LNCAP (cell line): Measurements from ENCODE around the gene RABGGTA.

ENCODE experiments used
- CTCF ChIP-seq: fragments of 450-650 bp; IDR thresholded peaks from 2 replicates; pipeline ENCODE4 v1.5.1; 2017; ENCODE audit warnings: mild to moderate bottlenecking

Gene RABGGTA

DNA sequence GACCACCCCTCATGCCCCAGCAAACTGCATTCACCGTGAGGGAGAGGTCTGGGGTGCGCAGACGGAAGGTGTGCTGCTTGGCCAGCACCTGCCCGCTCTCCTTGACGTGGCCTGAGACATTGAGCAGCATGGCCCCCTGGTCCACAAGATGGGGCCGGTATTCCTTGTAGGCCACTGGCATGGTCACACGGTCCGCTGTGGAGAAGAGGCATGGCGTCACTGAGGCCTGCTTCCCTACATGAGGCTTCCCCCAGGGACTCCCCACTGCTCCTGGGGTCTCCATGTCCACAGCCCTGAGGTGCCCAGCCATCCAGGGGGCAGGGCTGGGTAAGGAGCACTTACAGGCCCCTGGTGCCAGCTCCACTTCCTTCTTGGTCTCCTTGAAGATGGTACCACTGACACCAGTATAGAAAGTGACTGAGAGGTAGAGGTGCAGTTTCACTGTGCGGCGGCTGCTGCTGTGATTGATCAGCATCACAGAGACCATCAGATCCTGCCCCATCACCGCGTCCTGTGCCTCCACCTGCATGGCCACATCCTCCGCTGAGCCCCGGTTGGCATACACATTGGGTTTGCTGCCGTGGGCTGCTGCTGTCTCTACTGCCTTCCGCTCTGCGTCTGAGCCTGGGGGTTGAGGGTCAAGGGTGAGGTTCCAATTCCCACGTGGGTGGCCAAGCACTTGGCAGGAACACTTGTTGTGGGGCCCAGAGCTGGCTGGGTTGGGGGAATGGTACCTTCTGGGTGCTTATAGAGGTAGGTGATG is 16.6 kb downstream of the RABGGTA start:
- TF ChIP-seq CTCF, result no peak

- TF ChIP-seq CTCF, result no peak
These were observed 17.5 kb downstream of the RABGGTA start for GRCh38 chr14:24253936-24254335.

DNA sequence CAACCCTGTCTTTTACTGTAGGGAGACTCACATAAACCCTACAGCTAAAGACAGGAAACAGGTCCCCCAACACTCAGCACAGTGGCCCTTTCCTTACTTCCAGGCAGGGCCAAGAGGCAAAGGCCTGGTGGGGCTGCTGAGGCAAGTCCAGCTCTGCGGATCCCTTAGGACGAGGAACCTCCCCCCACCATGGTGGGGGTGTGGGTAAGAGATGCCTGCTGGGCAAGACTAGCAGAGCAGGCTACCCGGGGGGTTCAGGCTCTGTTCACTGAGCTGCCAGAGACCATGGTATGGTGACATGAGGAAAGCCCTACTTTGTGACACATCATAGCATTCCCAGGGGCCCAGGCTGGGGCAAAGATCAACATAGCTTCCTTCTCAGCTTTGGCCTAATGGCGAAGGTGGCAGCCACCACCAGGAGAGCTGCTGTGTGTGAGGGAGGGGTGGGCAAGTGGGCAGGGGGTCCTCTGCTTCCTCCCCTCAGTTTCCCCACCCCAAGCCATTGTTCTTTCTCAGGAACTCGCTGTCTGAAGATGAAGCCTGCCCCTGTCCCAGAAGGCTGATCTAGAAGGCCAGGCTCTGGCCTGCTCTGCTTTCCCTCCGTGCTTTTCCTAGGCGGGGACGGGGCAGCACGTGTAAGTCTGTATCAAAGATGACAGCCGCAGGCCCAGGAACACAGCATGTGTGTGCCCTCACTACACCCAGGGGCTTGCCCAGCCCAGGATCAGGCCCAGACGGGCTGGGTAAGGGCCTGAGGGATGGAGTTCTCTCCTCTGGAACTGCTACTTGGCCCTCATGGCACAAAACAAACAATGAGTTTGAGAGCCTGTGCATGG is 18.9 kb downstream of the RABGGTA start:
- no peak for TF ChIP-seq CTCF

DNA sequence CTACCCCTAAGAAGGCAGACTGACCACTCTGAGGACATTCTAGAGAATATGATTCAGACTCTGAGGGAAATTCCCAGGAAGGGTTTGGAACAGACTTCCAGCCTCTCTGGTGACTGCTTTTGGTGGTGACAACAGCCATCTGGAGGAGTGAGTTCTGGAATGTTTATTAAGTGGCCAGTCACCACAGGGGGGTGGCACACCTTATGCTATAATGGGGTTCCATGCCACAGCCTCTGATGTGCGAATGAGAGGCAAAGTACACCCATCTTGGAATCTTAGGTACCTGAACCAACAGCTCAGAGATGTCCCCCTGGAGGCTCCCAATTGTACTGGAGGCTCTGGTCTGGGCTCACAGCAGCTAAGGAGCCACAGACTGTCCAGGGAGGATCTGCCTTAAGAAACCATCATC is 19.5 kb downstream of the RABGGTA start:
- TF ChIP-seq CTCF, result no peak

DNA sequence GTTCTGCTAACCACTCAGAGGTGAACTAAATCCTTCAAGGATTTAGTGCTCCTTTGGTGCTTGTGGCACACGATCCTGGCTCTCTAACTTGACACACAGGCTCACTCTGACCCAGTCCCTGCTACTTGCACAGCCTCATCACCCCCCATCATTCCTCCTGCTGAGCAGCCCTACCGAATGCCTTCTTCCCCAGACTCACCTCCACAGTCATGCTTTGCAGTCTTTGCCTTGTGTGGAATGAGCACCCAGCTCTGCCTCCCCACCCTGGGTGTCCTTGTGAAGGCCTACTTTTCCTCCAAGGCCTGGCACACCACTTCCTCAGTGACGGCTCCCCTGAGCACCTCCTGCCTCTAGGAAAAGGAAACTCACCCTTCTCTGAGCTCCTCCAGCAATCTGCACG is 21.0 kb downstream of the RABGGTA start:
- no peak for TF ChIP-seq CTCF

- no peak for TF ChIP-seq CTCF
These were observed 22.0 kb downstream of the RABGGTA start for GRCh38 chr14:24249230-24250021.

- no peak for TF ChIP-seq CTCF
These were observed 24.0 kb downstream of the RABGGTA start for GRCh38 chr14:24247422-24247821.
